GM23248 (cell line): ENCODE data around the gene KLRD1. TPM values are rescaled to one million over a fixed set of nuclear protein-coding genes. Genes with fewer than 3 reads are reported as not detected.

Experiments
- DNase-seq: peaks from one replicate; pipeline ENCODE4 v3.0.0-alpha.2; 2015
- H2AFZ ChIP-seq: fragments of 200-600 bp; sonication (generic); 2 replicates; pipeline ENCODE4 v1.6.1; 2016; ENCODE audit warnings: antibody characterized with exemption
- H3F3A ChIP-seq: fragments of 200-600 bp; sonication (generic); 2 replicates; pipeline ENCODE4 v1.6.1; 2016; ENCODE audit warnings: mild to moderate bottlenecking, antibody characterized with exemption, mixed run types; ENCODE audit not compliant: insufficient read depth
- H3K27ac ChIP-seq: fragments of 200-600 bp; sonication (generic); 2 replicates; pipeline ENCODE4 v1.5.1; 2016; ENCODE audit warnings: mild to moderate bottlenecking
- H3K27me3 ChIP-seq: fragments of 200-600 bp; sonication (generic); replicated peaks from 2 replicates; pipeline ENCODE4 v1.6.1; 2016; ENCODE audit warnings: mild to moderate bottlenecking; ENCODE audit not compliant: insufficient read depth
- H3K36me3 ChIP-seq: fragments of 200-600 bp; sonication (generic); 2 replicates; pipeline ENCODE4 v1.6.1; 2016; ENCODE audit warnings: low read depth, mild to moderate bottlenecking
- H3K4me1 ChIP-seq: fragments of 200-600 bp; sonication (generic); 2 replicates; pipeline ENCODE4 v1.6.1; 2016; ENCODE audit warnings: mild to moderate bottlenecking; ENCODE audit not compliant: insufficient read depth
- H3K4me2 ChIP-seq: fragments of 200-600 bp; sonication (generic); one replicate; pipeline ENCODE4 v1.6.1; 2016; ENCODE audit warnings: mild to moderate bottlenecking; ENCODE audit not compliant: unreplicated experiment
- H3K4me3 ChIP-seq: fragments of 200-600 bp; sonication (generic); 2 replicates; pipeline ENCODE4 v1.5.1; 2016; ENCODE audit warnings: mild to moderate bottlenecking
- H3K79me2 ChIP-seq: fragments of 200-600 bp; sonication (generic); 2 replicates; pipeline ENCODE4 v1.6.1; 2016; ENCODE audit warnings: mild to moderate bottlenecking; ENCODE audit not compliant: insufficient read depth
- H3K9ac ChIP-seq: fragments of 200-600 bp; sonication (generic); 2 replicates; pipeline ENCODE4 v1.6.1; 2016; ENCODE audit warnings: mild to moderate bottlenecking
- H3K9me2 ChIP-seq: fragments of 200-600 bp; sonication (generic); 2 replicates; pipeline ENCODE4 v1.6.1; 2016; ENCODE audit warnings: mixed run types, mild to moderate bottlenecking, moderate library complexity; ENCODE audit not compliant: insufficient read depth
- H3K9me3 ChIP-seq: fragments of 200-600 bp; sonication (generic); one replicate; pipeline ENCODE4 v1.6.1; 2017; ENCODE audit warnings: low read depth
- H4K20me1 ChIP-seq: fragments of 200-600 bp; sonication (generic); 2 replicates; pipeline ENCODE4 v1.6.0; 2016; ENCODE audit not compliant: insufficient read depth
- EZH2 ChIP-seq: fragments of 200-600 bp; sonication (generic); IDR thresholded peaks from 2 replicates; pipeline ENCODE4 v1.6.1; 2018; ENCODE audit warnings: antibody characterized with exemption, mild to moderate bottlenecking; ENCODE audit not compliant: insufficient read depth, poor library complexity, severe bottlenecking
- EZH2phosphoT487 ChIP-seq: fragments of 200-600 bp; sonication (generic); IDR thresholded peaks from 2 replicates; pipeline ENCODE4 v1.6.1; 2018; ENCODE audit warnings: antibody characterized with exemption, moderate library complexity, mild to moderate bottlenecking, low read depth; ENCODE audit not compliant: insufficient read depth
- WGBS, 2 experiments: methylation state at CpG; one replicate each; pipeline ENCODE4 v1.1.6; 2015 to 2017; ENCODE audit warnings: low lambda C conversion rate in 2 of 2, low coverage in 1 of 2; ENCODE audit errors: missing lambda C conversion rate in 2 of 2; 5-methylcytosine and 5-hydroxymethylcytosine counted together
- in situ Hi-C: fragments of 300-500 bp; cut with MboI; formaldehyde crosslinking; loops from 2 replicates; pipeline ENCODE4 v1.15.0; 2020
- polyA plus RNA-seq: library from polyadenylated mRNA; unstranded; fragments of >200 nt; fragmentation: Nextera tagmentation; extraction: Ambion mirVana; gene quantifications from 2 replicates; pipeline ENCODE4 v1.2.1, GENCODE V29; 2016
- total RNA-seq: library from RNA; depleted of rRNA; stranded (reverse); fragments of >200 nt; shearing (Covaris generic); gene quantifications from 2 replicates; pipeline ENCODE4 v1.2.3, GENCODE V29; 2014

The KLRD1 gene
- total and polyA plus RNA-seq, 2 experiments from 2014 or later: 0.11 to 0.25 TPM

DNA sequence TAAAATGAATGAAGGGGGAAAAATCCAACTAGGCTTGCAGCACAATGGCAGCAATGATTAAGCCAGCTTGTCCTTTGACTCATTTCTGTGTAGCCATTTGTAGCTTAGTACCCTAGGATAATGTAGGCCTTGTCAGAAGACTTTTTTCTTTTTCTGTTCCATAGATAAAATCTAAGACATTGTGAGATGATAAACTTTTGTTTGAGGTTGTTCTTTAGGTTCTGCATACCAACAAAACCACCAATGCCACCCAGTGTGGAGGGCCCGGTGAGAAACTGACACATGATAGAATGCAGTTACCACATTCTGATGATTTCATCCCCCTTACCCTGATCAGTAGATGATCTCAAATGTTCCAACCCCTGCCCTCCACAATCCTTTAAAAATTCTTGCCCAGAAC lies 6.6 kb upstream of the KLRD1 start:
- Histone ChIP-seq H4K20me1 (no peaks in the 10 kb centered on the region), H3K4me1 (peaks cover 7% of the 10 kb centered on the region; the same call in 1 of the 2 replicates), H3K9me2 (no peaks in the 10 kb centered on the region), H3F3A (peaks cover 8% of the 10 kb centered on the region; the same call in 1 of the 2 replicates), H3K9ac (no peak overlapping the region), H3K9me3 (no peaks in the 10 kb centered on the region), H3K4me2 (no peak overlapping the region), H2AFZ (no peak overlapping the region), H3K27me3 (peaks cover 28% of the 10 kb centered on the region), H3K27ac (no peak overlapping the region), H3K36me3 (no peaks in the 10 kb centered on the region), H3K4me3 (no peak overlapping the region), H3K79me2 (no peaks in the 10 kb centered on the region)
- WGBS, 2 experiments: 30 to 42% methylated on average over 1 of the region's 1 CpG
- peak; percentile 9 for DNase-seq
- no peak for TF ChIP-seq EZH2phosphoT487
- in situ Hi-C loops: no loop called here

DNA sequence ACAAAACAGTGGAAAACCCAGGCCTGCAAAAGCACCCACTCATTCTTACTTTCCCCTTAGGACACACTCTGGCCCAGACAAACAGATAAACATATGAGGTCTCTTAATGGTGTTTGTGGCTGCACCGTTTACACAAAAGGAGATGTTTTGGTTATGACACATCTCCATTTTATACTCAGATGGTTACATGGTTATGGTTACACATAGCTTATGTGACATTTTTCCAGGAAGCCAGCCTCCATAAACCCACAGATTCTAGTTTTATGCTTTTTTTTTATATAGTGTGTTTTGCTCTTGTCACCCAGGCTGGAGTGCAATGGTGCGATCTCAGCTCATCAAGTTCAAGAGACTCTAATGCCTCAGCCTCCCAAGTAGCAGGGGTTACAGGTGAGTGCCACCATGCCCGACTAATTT lies 3.5 kb upstream of the KLRD1 start:
- Histone ChIP-seq H3K36me3 (no peaks in the 10 kb centered on the region), H3K27ac (no peak overlapping the region), H3K9ac (no peak overlapping the region), H3K27me3 (peaks cover 29% of the 10 kb centered on the region; the same call in 1 of the 2 replicates), H3K9me2 (no peaks in the 10 kb centered on the region), H3K4me2 (no peak overlapping the region), H2AFZ (no peak overlapping the region), H3K4me3 (no peak overlapping the region), H3K4me1 (peaks cover 7% of the 10 kb centered on the region; the same call in 1 of the 2 replicates), H3K79me2 (no peaks in the 10 kb centered on the region), H4K20me1 (no peaks in the 10 kb centered on the region), H3F3A (peaks cover 8% of the 10 kb centered on the region; the same call in 1 of the 2 replicates), H3K9me3 (no peaks in the 10 kb centered on the region)
- DNase-seq: peak; percentile 87
- no peak for TF ChIP-seq EZH2
- peak; percentile 97 for TF ChIP-seq EZH2phosphoT487
- in situ Hi-C loops: no loop called here
- 51% methylated on average over 3 of the region's 3 CpGs for WGBS, 2 experiments

DNA sequence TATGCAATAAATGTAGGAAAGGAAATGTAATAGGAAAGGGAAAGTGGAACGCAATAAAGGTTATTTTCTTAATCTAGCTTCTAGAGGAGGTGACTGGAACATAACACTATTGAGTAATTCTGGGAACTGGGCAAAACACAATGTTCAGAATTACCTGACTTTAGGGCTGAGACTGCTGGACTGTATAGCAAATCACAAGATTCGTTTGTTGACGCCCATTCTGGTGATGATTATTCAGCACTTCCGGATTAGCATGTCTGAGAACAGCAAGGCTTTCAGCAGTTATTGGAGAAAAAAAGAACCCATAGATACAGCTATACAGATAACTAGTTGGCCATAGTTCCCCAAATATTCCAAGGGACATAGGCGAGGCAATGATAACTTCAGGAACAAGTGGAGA lies 2.3 kb upstream of the KLRD1 start:
- Histone ChIP-seq H3K4me2 (no peak overlapping the region), H3K79me2 (no peaks in the 10 kb centered on the region), H3K9me3 (no peaks in the 10 kb centered on the region), H3K27ac (no peak overlapping the region), H3K9me2 (no peaks in the 10 kb centered on the region), H3K4me1 (peaks cover 7% of the 10 kb centered on the region; the same call in 1 of the 2 replicates), H3K4me3 (no peak overlapping the region), H3K27me3 (peaks cover 21% of the 10 kb centered on the region), H3F3A (peaks cover 8% of the 10 kb centered on the region; the same call in 1 of the 2 replicates), H2AFZ (no peak overlapping the region), H3K9ac (no peak overlapping the region), H3K36me3 (no peaks in the 10 kb centered on the region), H4K20me1 (no peaks in the 10 kb centered on the region)
- in situ Hi-C loops: no loop called here
- DNase-seq: no peak
- WGBS, 2 experiments: 91 to 95% methylated on average over 5 of the region's 5 CpGs
- TF ChIP-seq EZH2phosphoT487 (no peak), EZH2 (no peak)

DNA sequence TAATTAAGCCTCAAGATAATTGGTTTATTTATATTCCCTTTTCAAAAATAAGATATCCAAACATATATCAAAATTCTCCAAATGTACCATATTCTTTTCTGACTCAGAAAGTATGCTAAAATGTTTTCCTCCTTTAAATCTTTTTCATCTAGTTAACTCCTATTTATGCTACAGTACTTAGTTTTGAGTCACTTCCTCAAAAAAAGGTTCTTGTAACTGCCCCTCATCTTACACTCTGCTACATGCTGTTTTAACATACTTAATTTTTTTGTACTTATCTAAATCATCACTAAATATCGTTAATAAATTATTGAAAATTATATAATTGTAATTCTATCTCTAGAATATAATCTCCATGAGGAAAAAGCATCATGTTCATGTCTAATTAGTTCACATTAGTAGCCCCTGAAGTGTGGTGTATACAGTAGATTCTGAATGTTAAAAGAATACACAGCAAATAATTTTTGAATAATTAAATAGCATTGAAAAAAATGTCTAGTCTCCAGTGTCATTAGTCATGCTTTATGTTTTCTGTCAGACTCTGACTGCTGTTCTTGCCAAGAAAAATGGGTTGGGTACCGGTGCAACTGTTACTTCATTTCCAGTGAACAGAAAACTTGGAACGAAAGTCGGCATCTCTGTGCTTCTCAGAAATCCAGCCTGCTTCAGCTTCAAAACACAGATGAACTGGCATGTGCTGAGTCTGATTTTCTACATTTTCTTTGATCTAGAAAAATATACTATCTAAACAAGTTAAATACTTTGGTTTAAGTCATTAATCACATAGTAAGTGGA lies 3.5 kb downstream of the KLRD1 start:
- in situ Hi-C loops: no loop called here
- Histone ChIP-seq H3K4me2 (peak overlapping the region; percentile 12), H3K4me1 (0 out of 2 replicates have a peak, but pooled peaks cover 9% of the 10 kb centered on the region), H3K27me3 (peaks cover 16% of the 10 kb centered on the region), H4K20me1 (no peaks in the 10 kb centered on the region), H3F3A (peaks cover 5% of the 10 kb centered on the region; the same call in 1 of the 2 replicates), H3K79me2 (no peaks in the 10 kb centered on the region), H3K36me3 (no peaks in the 10 kb centered on the region), H3K4me3 (no peak overlapping the region), H3K9me2 (no peaks in the 10 kb centered on the region), H3K9ac (no peak overlapping the region), H3K9me3 (no peaks in the 10 kb centered on the region), H3K27ac (no peak overlapping the region), H2AFZ (no peak overlapping the region)
- TF ChIP-seq EZH2 (no peak), EZH2phosphoT487 (no peak)
- peak; percentile 66 for DNase-seq
- WGBS, 2 experiments: 20% methylated on average over 4 of the region's 4 CpGs
